Activated naive CD4-positive, alpha-beta T cell treated with anti-CD3 and anti-CD28 coated beads, Interleukin-2, amount 50 U/mL, for 16 hours (primary cell): ENCODE measurements around the gene VEZT.

Source experiments
- DNase-seq: peaks from one replicate; pipeline ENCODE4 v3.0.0-alpha.2; 2020

VEZT gene

DNA sequence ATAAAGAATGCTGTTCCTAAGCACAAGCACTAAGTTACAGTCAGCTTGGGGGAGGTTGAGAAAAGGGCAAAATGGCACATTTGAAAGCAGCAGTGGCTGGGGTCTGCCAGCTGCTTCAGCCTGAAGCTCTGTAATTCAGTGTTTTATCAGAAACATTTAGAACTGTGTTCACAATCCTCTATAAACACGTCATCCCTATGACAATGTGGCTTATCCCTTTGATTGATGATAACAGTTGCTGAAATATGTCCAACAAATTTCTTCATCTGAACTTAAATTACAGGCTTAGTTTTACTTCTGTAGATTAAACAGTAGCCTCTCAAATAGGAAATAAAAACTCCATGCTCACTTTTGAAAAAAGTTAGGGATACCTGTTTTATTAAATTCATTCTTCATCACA, 108.8 kb downstream of the VEZT start:
- no peak for DNase-seq

DNA sequence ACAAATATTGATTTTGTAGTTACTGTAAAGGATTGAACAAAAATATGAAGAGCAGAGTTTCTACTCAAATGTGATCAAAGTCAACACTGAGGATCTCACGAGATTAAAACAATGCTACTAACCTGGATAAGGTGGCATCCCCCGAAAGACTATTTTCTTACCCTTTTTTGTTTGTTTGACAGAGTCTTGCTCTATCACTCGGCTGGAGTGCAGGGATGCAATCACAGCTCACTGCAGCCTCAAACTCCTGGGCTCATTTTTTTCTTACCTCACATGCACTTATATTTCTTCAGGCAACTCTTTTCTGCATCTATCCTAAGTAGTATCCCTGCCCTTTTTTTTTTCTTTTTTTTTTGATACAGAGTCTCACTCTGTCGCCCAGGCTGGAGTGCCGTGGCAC, 109.2 kb downstream of the VEZT start:
- DNase-seq: no peak

DNA sequence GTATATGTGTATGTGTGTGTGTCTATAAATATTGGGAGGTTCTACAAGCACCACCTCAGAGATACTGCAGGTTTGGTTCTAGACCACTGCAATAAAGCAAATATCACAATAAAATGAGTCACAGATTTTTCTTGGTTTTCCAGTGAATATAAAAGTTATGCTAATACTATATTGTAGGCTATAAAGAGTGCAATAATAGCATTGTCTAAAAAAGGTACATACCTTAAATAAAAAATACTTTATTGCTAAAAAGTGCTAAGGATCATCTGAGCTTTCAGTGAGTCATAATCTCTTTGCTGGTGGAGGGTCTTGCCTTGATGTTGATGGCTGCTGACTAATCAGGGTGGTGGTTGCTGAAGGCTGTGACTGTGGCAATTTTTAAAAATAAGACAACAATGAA, 111.1 kb downstream of the VEZT start:
- DNase-seq: no peak

DNA sequence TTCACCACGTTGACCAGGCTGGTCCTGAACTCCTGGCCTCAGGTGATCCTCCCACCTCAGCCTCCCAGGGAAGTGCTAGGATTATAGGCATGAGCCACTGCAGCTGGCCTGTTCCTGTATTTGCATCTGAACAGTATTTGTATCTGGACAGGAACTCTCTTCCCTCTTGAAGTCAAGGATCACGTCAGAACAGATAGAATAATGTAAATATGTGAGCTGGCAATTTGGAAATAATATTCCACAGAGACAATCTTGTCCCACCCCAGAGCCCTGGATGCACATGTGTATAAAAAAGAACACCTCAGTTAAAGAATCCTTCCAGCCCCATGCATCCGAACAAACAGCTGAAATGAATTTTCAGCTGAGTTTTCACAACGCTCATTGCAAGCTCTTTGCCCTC, 118.3 kb downstream of the VEZT start:
- no peak for DNase-seq

DNA sequence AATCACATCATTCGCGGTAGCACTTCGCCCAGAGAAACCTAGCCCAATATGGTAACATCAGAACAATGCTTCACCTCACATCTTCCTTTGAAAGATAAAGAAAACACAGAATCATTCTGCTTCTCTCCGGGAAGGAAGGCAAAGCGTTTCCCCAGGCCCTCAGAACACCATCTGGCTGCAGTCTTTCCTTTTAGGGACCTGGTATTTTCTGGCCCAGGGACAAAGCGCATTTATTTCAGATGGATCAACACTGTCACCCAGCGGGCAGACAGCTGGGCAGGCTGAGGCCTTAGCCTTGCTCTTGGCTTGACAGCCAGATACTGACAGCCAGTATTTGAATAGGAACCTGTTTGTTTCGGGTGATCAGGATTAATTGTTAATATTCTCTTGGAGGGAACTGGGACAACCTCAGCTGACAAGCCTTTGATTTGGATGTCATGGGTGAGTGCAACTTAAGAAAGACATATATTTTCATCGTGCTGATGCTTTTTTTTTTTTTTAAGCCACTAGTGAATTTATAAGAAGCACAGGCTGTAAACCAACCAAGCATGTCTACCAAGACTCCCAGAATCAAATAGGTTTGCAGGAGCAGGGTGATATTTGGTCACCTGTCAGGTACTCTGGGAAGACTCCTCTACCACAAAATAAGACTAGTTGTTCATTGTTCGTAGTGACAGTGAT, 118.9 kb downstream of the VEZT start:
- DNase-seq: no peak

DNA sequence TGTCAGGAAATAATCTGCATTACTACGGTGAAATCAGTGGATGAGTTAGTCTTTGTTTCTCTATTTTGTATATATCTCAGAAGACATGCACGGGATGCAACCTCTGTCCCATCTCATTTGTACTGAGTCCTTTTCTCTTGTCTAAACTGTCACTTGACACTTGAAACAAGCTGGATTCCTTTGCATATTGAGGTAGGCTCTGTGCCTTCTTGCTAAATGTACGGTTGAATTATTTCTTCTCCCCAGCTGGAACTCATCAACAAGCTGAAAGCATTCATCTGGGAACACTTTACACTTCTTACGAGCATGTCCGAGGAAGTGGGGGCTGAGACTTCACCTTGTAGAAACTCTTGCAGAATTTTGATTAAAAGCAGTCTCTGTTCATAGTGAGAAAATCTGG, 119.5 kb downstream of the VEZT start:
- no peak for DNase-seq

DNA sequence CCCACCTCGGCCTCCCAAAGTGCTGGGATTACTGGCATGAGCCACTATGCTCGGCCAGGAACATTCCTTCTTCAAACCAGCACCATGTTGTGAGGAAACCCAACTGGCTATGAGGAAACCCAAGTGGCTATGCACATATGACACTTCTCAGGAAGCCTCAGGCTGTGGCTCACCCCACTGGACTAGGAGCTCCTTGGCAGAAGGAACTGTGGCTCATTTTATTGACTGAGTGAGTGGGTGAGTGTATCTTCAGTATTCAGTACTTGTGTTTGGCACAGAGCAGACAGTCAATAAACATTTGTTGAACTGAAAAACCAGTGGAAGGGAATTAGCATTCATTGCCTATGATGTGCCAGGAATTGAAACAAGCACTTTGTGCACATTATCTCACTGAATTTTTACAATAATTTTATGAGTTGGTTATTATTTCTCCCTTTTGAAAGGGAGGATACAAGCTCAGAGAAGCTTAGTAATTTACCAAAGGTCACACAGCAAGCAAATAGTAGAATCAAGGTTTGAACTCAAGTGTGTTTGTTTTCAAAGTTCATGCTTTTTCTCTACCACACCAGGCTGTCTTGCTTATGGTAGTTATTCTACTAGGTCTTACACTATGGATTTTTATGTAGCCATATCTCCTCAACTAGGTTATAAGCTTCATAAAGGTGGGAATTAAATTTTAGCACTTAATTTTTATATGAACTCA, 121.6 kb downstream of the VEZT start:
- no peak for DNase-seq

DNA sequence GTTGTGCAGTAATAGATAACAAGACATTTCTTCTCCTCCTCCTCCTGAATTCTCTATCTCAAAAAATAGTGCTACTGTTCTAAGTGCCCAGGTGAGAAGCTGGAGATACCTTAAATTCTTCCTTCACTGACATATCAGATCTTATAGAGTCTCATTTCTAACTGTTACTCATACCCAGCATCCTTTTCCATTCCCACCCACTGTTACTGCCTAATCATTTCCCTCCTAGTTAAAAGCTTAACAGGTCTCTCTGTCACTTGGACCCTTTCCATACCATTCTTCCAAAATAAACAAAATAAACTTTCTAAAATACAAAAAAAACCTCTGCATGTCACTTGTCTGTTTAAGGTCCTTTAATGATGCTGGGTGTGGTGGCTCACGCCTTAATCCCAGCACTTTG, 124.4 kb downstream of the VEZT start:
- no peak for DNase-seq

DNA sequence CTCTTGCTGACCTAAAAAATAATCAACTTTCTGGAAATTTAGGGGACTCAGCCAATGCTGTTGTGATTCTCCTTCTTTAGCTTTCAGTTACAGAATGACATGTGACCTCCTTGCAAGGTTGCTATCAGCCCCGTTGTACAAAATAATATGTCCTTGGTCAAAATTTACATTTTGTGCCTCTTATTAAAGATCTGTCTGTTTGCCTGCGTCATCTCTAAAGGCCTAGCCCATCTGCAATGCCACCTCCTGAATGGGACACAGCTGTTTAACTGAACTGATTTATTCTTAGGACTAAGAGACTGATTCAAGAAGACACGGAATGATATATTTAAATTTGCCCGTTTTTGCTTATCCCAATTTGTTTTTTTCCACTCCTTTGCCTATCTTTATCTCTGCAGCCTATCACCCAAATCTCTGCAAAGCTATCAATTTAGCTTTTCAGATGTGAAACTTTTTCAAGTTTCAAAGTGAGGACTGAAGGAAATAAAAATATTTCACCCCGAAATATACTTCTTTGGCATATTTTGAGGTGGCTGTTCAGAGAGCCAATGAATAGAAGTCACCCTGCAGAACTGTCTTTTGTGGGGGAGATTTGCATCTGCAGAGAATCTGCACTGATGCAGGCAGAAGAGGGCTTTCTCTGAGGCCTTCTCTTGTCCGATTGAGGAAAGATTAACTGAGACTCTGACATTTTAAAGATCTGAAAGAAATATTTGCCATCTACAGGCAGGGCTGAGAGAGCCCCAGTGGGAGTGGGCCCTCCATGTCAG, 126.0 kb downstream of the VEZT start:
- DNase-seq: no peak

DNA sequence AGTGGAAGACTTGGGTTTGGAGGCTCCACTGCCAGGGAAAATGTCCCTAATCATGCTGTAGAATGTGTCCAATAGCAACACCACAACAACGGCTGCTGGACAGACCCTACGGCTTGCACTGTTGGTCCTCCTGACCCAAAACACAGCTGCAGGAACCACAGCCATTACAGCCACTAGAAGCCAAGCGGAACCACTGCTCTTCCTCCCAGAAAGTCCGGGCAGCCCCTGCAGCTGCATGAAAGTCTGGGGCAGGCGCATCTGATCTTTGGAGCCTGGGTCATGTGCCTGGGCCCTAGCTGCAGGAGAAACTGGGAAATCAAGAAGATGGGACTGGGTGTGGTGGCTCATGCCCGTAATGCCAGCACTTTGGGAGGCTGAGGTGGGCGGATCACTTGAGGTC, 131.7 kb downstream of the VEZT start:
- DNase-seq: no peak

DNA sequence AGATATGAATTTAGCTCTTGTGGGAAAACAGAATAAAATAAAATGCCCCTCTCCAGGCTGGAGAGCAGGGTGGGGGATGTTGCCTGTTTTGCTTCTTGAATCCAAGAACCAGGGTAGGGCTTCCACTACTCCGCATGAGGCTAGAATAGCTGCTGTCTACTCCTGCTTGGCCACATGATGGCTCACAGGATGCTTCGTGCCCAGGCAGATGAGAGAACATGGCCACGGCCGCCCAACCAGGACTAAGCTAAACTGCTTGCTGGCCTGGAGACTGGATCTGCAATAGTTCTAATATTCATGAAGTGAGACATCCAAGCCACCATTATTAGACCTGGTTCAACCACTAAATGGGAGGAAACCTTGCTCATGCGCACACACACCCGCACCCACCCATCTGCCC, 134.1 kb downstream of the VEZT start:
- no peak for DNase-seq
